Memory B cell (primary cell): ENCODE results near the gene PHACTR1.

ENCODE experiments used
- ATAC-seq: fragments of 150-1000 bp; cut with Tn5 transposase; 2 replicates; pipeline ENCODE4 v1.10.0; 2021; ENCODE audit warnings: low read depth, mild to moderate bottlenecking, moderate library complexity
- DNase-seq, 2 donors: peaks; one replicate each; pipeline ENCODE4 v3.0.0; 2022; ENCODE audit warnings: low spot score in 2 of 2
- H3K27ac Mint-ChIP-seq: one replicate; pipeline ENCODE4 v1.8.0; 2022; ENCODE audit warnings: mild to moderate bottlenecking, moderate library complexity, mixed read lengths
- H3K27me3 Mint-ChIP-seq: one replicate; pipeline ENCODE4 v1.8.0; 2022; ENCODE audit warnings: mixed read lengths
- H3K36me3 Mint-ChIP-seq: one replicate; pipeline ENCODE4 v1.8.0; 2022; ENCODE audit warnings: mild to moderate bottlenecking, mixed read lengths
- H3K4me1 Mint-ChIP-seq: one replicate; pipeline ENCODE4 v1.8.0; 2022; ENCODE audit warnings: mixed read lengths
- H3K4me3 Mint-ChIP-seq: one replicate; pipeline ENCODE4 v1.8.0; 2022; ENCODE audit warnings: mild to moderate bottlenecking, moderate library complexity, mixed read lengths
- H3K9me3 Mint-ChIP-seq: one replicate; pipeline ENCODE4 v1.8.0; 2022; ENCODE audit warnings: mixed read lengths

PHACTR1 gene

DNA sequence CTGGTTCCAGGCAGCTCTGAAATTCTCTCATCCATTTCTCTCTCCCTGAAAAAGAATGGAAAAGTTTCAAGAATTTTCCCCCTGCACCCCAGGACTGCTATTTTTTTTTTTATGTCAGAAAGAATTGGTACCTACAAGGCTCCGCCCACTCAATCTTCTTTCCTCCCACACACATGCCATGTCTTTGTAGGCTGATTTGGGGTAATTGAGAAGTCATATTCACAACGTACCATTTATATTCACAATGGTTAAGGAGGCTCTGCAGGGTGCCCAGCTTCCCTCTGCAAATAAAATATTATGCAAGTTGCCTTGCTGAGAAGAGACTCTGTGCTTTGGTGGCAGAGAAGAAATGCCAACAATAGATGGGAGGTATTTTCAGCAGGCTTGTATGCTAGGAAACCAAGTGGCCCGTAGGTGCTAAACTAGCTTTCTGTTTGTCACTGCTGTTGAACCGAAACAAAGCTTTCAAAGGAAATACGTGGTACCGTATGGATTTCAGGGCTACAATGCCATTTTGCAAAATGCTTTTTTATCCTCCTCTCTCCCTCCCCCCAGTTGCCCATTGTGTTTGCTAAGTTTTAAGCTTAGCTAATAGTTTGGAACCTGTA is 150.0 kb downstream of the PHACTR1 start:
- DNase-seq = no peak
- Mint-ChIP-seq H3K9me3 (no peaks in the 10 kb centered on the region), H3K4me1 (no peaks in the 10 kb centered on the region), H3K36me3 (no peaks in the 10 kb centered on the region), H3K27ac (no peak overlapping the region), H3K27me3 (no peaks in the 10 kb centered on the region), H3K4me3 (no peak overlapping the region)
- ATAC-seq = no peak

DNA sequence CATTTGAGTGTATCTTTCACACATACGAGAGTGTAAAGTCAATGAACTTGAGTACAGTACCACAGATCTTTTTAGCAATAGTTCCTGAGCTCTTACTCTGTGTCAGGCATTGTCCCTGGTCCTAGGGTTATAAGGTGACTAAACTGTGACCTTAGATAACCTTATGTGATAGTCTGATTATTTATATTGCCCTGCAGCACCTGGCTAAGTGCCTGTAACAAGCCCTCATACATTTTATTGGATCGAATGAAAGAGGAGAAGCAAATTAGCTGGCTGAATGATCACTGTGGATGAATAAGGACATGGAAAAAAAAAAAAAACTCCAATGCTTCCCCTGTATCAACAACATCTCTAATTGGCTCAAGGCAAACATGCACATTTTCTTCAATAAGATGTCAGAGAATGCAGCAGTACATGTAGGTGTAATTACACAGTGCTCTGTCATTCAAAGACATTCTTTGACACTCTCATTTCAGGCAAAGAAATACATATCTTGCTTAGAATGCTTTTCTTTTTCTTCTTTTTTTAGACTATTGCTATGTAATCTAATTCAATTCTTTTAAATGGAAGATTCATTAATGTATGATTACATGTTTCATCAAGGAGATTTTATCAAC is 153.4 kb downstream of the PHACTR1 start:
- DNase-seq (no peak), ATAC-seq (no peak)
- Mint-ChIP-seq H3K27ac (no peak overlapping the region), H3K4me3 (no peak overlapping the region), H3K36me3 (peaks cover 2% of the 10 kb centered on the region), H3K4me1 (no peaks in the 10 kb centered on the region), H3K27me3 (peaks cover 4% of the 10 kb centered on the region), H3K9me3 (no peaks in the 10 kb centered on the region)

GRCh38 chr6:12873691-12874090 is 157.1 kb downstream of the PHACTR1 start:
- Mint-ChIP-seq H3K36me3 (peaks cover 2% of the 10 kb centered on the region), H3K27me3 (peaks cover 4% of the 10 kb centered on the region), H3K4me1 (no peaks in the 10 kb centered on the region), H3K4me3 (no peak overlapping the region), H3K27ac (no peak overlapping the region), H3K9me3 (no peaks in the 10 kb centered on the region)
- DNase-seq (no peak), ATAC-seq (no peak)

GRCh38 chr6:12875051-12875450 is 158.5 kb downstream of the PHACTR1 start:
- ATAC-seq (no peak), DNase-seq (no peak)
- Mint-ChIP-seq H3K9me3 (no peaks in the 10 kb centered on the region), H3K27ac (no peak overlapping the region), H3K4me3 (no peak overlapping the region), H3K27me3 (peaks cover 5% of the 10 kb centered on the region), H3K4me1 (no peaks in the 10 kb centered on the region), H3K36me3 (peaks cover 2% of the 10 kb centered on the region)

GRCh38 chr6:12878741-12879140 is 162.2 kb downstream of the PHACTR1 start:
- no peaks in the 10 kb centered on the region for H3K4me1 Mint-ChIP-seq
- H3K27me3 Mint-ChIP-seq = peaks cover 4% of the 10 kb centered on the region
- no peak overlapping the region for H3K27ac Mint-ChIP-seq
- no peak for DNase-seq
- H3K9me3 Mint-ChIP-seq = no peaks in the 10 kb centered on the region
- ATAC-seq = no peak
- no peak overlapping the region for H3K4me3 Mint-ChIP-seq
- no peaks in the 10 kb centered on the region for H3K36me3 Mint-ChIP-seq

DNA sequence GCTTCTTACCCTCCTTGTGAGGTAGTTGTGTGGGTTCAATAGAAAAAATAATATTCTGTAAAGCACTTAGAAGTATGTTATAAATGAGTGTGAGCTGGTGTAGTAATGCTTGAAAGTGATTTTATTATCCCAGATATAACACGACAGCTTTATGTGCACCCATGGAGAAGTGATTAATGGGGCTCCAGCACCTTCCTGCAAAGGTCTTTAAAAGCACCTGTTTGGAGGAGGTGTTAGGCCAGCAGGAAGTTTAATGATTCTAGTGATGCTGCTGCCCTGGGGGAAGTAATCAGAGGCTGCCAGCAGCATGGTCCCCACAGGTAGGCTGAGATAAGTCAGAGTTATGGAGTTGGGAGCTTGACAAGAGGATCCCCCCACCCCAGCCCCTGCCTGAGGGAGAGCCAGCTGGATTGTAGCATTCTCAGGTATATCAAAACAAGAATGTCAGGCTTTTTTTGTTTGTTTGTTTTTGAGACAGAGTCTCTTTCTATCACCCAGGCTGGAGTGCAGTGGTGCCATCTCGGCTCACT is 166.3 kb downstream of the PHACTR1 start:
- ATAC-seq = no peak
- H3K9me3 Mint-ChIP-seq = no peaks in the 10 kb centered on the region

DNA sequence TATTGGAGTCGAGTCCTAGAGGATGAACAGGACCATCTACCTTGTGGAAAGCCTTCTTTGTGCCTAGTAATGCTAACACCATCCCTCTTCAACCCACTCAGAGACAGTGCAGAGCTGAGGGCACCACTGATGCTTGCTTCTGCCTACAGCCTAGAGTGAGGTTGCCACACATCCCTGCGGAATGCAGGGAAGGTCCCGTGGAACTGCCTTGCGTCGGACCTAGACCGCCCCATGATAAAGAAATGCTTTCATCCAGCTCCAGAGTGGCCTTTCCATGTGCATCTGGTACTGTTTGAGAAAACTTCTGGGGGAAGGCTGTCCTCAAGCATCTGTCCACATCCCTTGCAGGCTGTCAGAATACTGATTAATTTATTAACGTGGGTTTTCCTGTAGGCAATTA is 168.4 kb downstream of the PHACTR1 start:
- no peak overlapping the region for H3K4me3 Mint-ChIP-seq
- no peak overlapping the region for H3K27ac Mint-ChIP-seq
- H3K9me3 Mint-ChIP-seq = no peaks in the 10 kb centered on the region
- ATAC-seq (no peak), DNase-seq (no peak)
- H3K27me3 Mint-ChIP-seq = peaks cover 14% of the 10 kb centered on the region
- no peaks in the 10 kb centered on the region for H3K4me1 Mint-ChIP-seq
- H3K36me3 Mint-ChIP-seq = no peaks in the 10 kb centered on the region

More for the DNA sequence above, 166.3 kb downstream of the PHACTR1 start:
- no peak overlapping the region for H3K27ac Mint-ChIP-seq
- H3K27me3 Mint-ChIP-seq = peaks cover 15% of the 10 kb centered on the region
- no peaks in the 10 kb centered on the region for H3K4me1 Mint-ChIP-seq
- no peaks in the 10 kb centered on the region for H3K36me3 Mint-ChIP-seq
- no peak for DNase-seq
- no peak overlapping the region for H3K4me3 Mint-ChIP-seq

- Mint-ChIP-seq H3K36me3 (no peaks in the 10 kb centered on the region), H3K27ac (no peak overlapping the region), H3K4me1 (no peaks in the 10 kb centered on the region), H3K4me3 (no peak overlapping the region), H3K27me3 (peaks cover 14% of the 10 kb centered on the region), H3K9me3 (peaks cover 5% of the 10 kb centered on the region)
- no peak for ATAC-seq
- no peak for DNase-seq
Observed at GRCh38 chr6:12886961-12887775, 170.6 kb downstream of the PHACTR1 start.

GRCh38 chr6:12890171-12890790 is 173.7 kb downstream of the PHACTR1 start:
- ATAC-seq (peak; percentile 32), DNase-seq (peak in 1 of 2 donors; percentile 15)
- Mint-ChIP-seq H3K36me3 (no peaks in the 10 kb centered on the region), H3K27me3 (peaks cover 10% of the 10 kb centered on the region), H3K4me3 (no peak overlapping the region), H3K27ac (no peak overlapping the region), H3K4me1 (no peaks in the 10 kb centered on the region), H3K9me3 (peaks cover 5% of the 10 kb centered on the region)

DNA sequence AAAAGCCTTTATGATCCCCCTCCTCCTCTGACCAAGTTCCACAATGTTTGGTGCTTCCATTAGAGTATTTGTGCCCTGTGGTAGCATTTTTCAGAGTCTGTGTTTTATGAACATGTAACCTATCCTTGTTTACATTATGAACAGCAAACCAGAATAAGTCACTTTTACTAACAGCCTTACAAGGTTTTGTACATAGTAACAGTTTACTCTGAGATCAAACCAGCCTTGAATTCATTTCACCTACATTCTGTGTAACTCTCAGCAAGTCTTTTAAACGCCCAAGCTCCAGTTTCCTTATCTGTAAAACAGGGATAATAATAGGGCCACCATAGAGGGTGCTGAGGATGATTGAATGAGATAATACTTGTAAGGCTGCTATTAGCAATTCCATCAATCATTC is 175.0 kb downstream of the PHACTR1 start:
- no peak for ATAC-seq
- no peaks in the 10 kb centered on the region for H3K36me3 Mint-ChIP-seq
- no peak overlapping the region for H3K4me3 Mint-ChIP-seq
- H3K27me3 Mint-ChIP-seq = peaks cover 10% of the 10 kb centered on the region
- peaks cover 5% of the 10 kb centered on the region for H3K9me3 Mint-ChIP-seq
- no peak for DNase-seq
- H3K4me1 Mint-ChIP-seq = no peaks in the 10 kb centered on the region
- H3K27ac Mint-ChIP-seq = no peak overlapping the region

DNA sequence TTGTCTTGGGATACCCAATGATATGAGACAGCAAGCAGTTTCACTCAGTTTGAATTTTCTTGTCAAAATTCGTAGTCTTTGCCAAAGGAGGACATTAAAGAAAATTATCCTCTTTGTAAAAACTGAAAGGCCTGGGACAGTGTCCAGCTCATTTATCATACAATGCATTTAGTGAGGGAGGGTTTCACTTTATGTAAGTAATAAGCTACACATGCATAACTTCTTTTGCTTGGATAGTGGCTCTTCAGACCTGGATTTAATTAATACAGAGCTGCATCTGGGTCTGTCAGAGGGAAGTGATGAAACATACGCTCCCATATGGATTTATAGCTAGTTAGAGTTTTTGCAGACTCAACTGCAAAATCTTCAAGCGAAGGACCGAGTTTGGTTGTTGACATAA is 175.6 kb downstream of the PHACTR1 start:
- H3K36me3 Mint-ChIP-seq = no peaks in the 10 kb centered on the region
- H3K27me3 Mint-ChIP-seq = peaks cover 8% of the 10 kb centered on the region
- DNase-seq (no peak), ATAC-seq (no peak)
- H3K4me3 Mint-ChIP-seq = no peak overlapping the region
- H3K27ac Mint-ChIP-seq = no peak overlapping the region
- H3K9me3 Mint-ChIP-seq = peaks cover 5% of the 10 kb centered on the region
- no peaks in the 10 kb centered on the region for H3K4me1 Mint-ChIP-seq

DNA sequence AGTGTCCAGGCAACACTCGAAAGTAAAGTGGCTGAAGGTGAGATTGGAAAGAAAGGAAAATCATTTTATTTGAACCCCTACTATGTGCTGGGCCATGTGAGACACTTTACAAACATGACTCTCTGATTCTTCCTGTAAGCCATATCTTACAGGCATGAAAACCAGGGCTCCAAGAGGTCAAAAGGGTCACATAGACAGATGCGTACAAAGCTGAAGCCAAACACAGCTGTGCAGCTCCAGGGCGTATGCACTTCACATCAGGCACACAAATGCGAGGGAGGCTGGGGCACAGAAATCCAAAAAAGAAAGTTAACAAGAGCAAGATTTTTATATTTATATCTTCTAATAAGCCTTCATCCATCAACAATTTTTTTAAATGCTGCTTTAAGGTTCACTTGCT is 176.5 kb downstream of the PHACTR1 start:
- ATAC-seq (no peak), DNase-seq (no peak)
- no peaks in the 10 kb centered on the region for H3K4me1 Mint-ChIP-seq
- H3K27ac Mint-ChIP-seq = no peak overlapping the region
- no peaks in the 10 kb centered on the region for H3K36me3 Mint-ChIP-seq
- H3K4me3 Mint-ChIP-seq = no peak overlapping the region
- peaks cover 10% of the 10 kb centered on the region for H3K27me3 Mint-ChIP-seq
- peaks cover 5% of the 10 kb centered on the region for H3K9me3 Mint-ChIP-seq

DNA sequence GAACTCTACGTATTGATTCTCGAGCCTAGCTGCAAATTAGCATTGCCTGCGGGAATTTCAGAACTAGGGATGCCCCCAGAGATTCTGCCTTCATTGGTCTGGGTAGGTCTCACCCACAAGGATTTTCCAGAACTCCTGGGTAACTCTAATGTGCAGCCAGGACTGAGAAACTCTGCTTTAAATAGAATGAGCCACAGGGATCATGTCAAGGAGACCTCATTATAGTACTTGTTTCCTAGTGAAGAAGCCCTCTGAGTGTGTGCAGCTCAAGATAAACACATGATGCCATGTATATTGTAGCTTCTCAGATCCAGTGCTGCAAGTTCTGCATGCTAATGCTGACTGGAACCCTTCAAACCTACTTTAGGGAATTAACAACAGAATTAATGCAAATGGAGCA is 179.2 kb downstream of the PHACTR1 start:
- Mint-ChIP-seq H3K36me3 (no peaks in the 10 kb centered on the region), H3K27ac (no peak overlapping the region), H3K4me1 (peaks cover 10% of the 10 kb centered on the region), H3K4me3 (no peak overlapping the region), H3K27me3 (peaks cover 22% of the 10 kb centered on the region), H3K9me3 (peaks cover under 1% of the 10 kb centered on the region)
- ATAC-seq (no peak), DNase-seq (no peak)

DNA sequence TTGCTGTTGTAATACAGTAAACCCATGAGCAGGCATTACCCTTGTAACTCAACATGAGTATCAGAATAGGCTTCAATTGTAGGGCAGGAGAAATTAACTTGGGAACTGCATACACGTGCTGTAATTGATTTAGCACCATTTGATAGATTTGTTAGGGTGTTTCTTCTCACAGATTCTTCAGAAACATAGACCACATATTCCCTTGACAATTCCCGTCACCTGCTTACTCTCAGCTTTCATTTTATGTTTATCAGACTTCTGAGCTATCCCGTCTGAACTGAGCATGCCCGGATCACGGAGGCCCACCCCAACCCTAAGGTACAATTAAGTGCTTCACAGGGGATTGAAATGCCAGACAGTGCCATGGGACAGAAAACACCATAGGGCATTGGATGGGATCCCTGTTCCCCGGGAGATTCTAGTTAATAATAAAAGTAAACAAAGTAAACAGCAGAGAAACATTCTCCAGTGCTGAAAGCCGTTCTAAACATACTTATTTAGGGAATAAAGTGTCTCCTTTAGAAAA is 179.7 kb downstream of the PHACTR1 start:
- Mint-ChIP-seq H3K4me1 (peaks cover 10% of the 10 kb centered on the region), H3K36me3 (no peaks in the 10 kb centered on the region), H3K4me3 (no peak overlapping the region), H3K9me3 (no peaks in the 10 kb centered on the region), H3K27me3 (peaks cover 25% of the 10 kb centered on the region), H3K27ac (no peak overlapping the region)
- DNase-seq (no peak), ATAC-seq (no peak)
